HepG2 (cell line): ENCODE data around the gene EIF3CL.
"Not testable (repeated sequence)": the region's sequence is repeated elsewhere in the genome, so short reads cannot be mapped to it uniquely, and the experiment has no call there.

Experiments
- E2F1 ChIP-seq: sonication (generic); formaldehyde crosslinking; IDR thresholded peaks from 2 replicates; pipeline ENCODE4 v1.5.0; 2020; ENCODE audit warnings: missing genetic modification reagents
- FOSL2 ChIP-seq: sonication (generic); formaldehyde crosslinking; IDR thresholded peaks from 2 replicates; pipeline ENCODE4 v1.4.0; 2020; ENCODE audit warnings: missing genetic modification reagents
- HMG20B ChIP-seq: conservative IDR thresholded peaks from 2 replicates; pipeline ENCODE4 v1.6.1; 2016; ENCODE audit warnings: missing genetic modification reagents, missing compliant biosample characterization
- IKZF1 ChIP-seq: fragments of 450-650 bp; IDR thresholded peaks from 2 replicates; pipeline ENCODE4 v1.7.1; 2016
- MAFK ChIP-seq, 2 experiments: IDR thresholded peaks in 1 of 2; conservative IDR thresholded peaks in 1 of 2; 2 replicates each; pipeline ENCODE4 v1.6.1; 2011; ENCODE audit warnings: improper control_type of control experiment in 2 of 2, low read length in 2 of 2
- MIER2 ChIP-seq: IDR thresholded peaks from 2 replicates; pipeline ENCODE4 v1.6.1; 2016; ENCODE audit warnings: missing biosample characterization, missing genetic modification reagents
- PHB2 ChIP-seq: fragments of 450-650 bp; IDR thresholded peaks from 2 replicates; pipeline ENCODE4 v1.6.1; 2018; ENCODE audit not compliant: partially characterized antibody
- POLR2A ChIP-seq, 2 experiments: IDR thresholded peaks; 2 replicates each; pipeline ENCODE4 v1.6.1; 2011; ENCODE audit warnings: low read depth in 2 of 2, low read length in 2 of 2, mild to moderate bottlenecking in 1 of 2, moderate library complexity in 1 of 2; ENCODE audit not compliant: insufficient read depth in 1 of 2
- RERE ChIP-seq: IDR thresholded peaks from 2 replicates; pipeline ENCODE4 v1.6.1; 2016; ENCODE audit warnings: low read depth, missing genetic modification reagents, missing compliant biosample characterization
- XBP1 ChIP-seq: sonication (generic); formaldehyde crosslinking; IDR thresholded peaks from 2 replicates; pipeline ENCODE4 v1.5.0; 2020; ENCODE audit warnings: missing genetic modification reagents
- ZNF24 ChIP-seq: fragments of 450-650 bp; IDR thresholded peaks from 2 replicates; pipeline ENCODE4 v1.6.1; 2017; ENCODE audit warnings: antibody characterized with exemption, mild to moderate bottlenecking
- ZNF274 ChIP-seq: sonication (generic); formaldehyde crosslinking; IDR thresholded peaks from 2 replicates; pipeline ENCODE4 v1.5.1; 2020; ENCODE audit warnings: mild to moderate bottlenecking, missing genetic modification reagents
- ZNF468 ChIP-seq: sonication (generic); formaldehyde crosslinking; IDR thresholded peaks from 2 replicates; pipeline ENCODE4 v1.8.0; 2022; ENCODE audit warnings: mild to moderate bottlenecking, moderate library complexity, missing genetic modification reagents
- TF ChIP-seq, protein P1 (sequence below): sonication (generic); formaldehyde crosslinking; IDR thresholded peaks from 2 replicates; pipeline ENCODE4 v1.8.1; 2023; ENCODE audit warnings: mild to moderate bottlenecking, inconsistent platforms, moderate library complexity, missing genetic modification reagents, borderline replicate concordance

DNA sequence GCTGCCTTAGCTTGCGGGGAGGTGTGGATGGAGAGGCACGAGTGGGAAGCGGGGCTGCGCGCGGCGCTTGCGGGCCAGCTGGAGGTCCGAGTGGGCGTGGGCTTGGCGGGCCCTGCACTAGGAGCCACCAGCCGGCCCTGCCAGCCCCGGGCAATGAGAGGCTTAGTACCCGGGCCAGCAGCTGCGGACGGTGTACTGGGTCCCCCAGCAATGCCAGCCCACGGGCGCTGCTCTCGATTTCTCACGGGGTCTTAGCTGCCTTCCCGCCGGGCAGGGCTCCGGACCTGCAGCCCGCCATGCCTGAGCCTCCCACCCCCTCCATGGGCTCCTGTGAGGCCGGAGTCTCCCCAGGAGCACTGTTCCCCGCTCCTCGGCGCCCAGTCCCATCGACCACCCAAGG, 31.7 kb upstream of the EIF3CL start:
- not testable (repeated sequence) for TF ChIP-seq RERE (CRISPR knock-in tag); POLR2A (IDR thresholded peaks at IDR 0.05; ENCODE audit: insufficient read depth in 1 of 2, low read depth in 2 of 2, low read length in 2 of 2); HMG20B (CRISPR knock-in tag); MIER2 (CRISPR knock-in tag); ZNF24; ZNF274 (CRISPR knock-in tag); MAFK (conservative IDR thresholded peaks at IDR 0.05 in 1 of 2, IDR thresholded peaks at IDR 0.05 in 1 of 2; ENCODE audit: low read length in 2 of 2); FOSL2; IKZF1; E2F1 (CRISPR knock-in tag); XBP1 (CRISPR knock-in tag); ZNF468; PHB2
- TF ChIP-seq, protein P1, sequence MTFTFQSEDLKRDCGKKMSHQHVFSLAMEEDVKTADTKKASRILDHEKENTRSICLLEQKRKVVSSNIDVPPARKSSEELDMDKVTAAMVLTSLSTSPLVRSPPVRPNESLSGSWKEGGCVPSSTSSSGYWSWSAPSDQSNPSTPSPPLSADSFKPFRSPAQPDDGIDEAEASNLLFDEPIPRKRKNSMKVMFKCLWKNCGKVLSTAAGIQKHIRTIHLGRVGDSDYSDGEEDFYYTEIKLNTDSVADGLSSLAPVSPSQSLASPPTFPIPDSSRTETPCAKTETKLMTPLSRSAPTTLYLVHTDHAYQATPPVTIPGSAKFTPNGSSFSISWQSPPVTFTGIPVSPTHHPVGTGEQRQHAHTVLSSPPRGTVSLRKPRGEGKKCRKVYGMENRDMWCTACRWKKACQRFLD (CRISPR knock-in tag): not testable (repeated sequence)
